Mucosa of gallbladder (tissue), 1 donor: Measurements from ENCODE around the gene OR52A5. TPM values are rescaled to one million over a fixed set of nuclear protein-coding genes. Genes with fewer than 3 reads are reported as not detected.
"Not testable (repeated sequence)": the region's sequence is repeated elsewhere in the genome, so short reads cannot be mapped to it uniquely, and the experiment has no call there.

ENCODE experiments used
- DNase-seq: peaks from one replicate; pipeline ENCODE4 v3.0.0-alpha.2; 2020; ENCODE audit warnings: low spot score
- total RNA-seq: library from RNA; stranded (reverse); gene quantifications from one replicate; pipeline ENCODE4 v1.2.1, GENCODE V29; 2021
- donor health status: DM: no; HTN: no; CAD: no.

The OR52A5 gene
- total RNA-seq = not detected

DNA sequence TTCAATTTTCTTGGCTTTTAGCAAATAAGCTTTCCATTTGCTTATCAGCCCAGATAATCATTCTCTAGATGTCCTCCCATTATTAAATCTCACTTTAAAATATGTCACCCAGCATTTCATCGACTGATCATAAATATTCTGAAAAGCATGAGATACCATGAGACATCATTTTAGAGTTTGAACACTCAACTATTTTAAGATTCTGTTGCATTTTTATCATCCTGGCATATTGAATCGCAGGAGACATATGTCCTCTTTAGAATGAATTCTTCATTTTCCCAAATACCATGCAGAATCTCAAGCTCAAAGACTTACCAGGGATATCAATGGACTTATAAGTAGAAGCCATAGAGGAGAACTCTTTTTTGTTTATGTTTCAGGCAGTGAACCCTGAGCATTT is at the start of gene OR52A5:
Gene OR52A5, minus strand, starts transcription at position 361 of the 400 bp plus-strand sequence. CDS start 5,714 bp downstream, outside the sequence.
- DNase-seq = no peak

GRCh38 chr11:5178046-5178837 is 40.1 kb upstream of the OR52A5 start:
- no peak for DNase-seq

GRCh38 chr11:5174934-5175333 is 36.8 kb upstream of the OR52A5 start:
- DNase-seq = no peak

DNA sequence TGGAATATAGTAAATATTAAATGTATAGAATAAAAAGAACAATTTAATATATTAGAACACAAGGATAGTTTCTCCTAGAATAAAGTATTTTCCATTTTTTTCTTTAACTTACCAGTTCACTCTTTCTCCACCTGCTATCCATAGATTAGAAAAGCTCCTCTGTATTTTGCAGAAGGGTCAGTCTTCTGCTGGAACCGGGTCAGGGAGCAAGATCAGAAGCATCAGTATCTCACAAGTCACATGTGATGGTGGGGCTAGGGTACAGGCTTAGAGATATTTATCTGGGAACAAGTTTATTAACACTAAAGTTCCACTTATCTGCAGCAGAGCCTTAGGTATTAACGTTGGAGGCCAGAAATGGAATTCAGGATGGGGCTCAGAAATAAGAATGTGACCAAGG is 33.7 kb upstream of the OR52A5 start:
- DNase-seq = no peak

GRCh38 chr11:5165898-5166297 is 27.7 kb upstream of the OR52A5 start:
- DNase-seq = not testable (repeated sequence)

- DNase-seq = not testable (repeated sequence)
Measured at GRCh38 chr11:5164807-5165206, 26.7 kb upstream of the OR52A5 start.

- not testable (repeated sequence) for DNase-seq
Measured at GRCh38 chr11:5161045-5161444, 22.9 kb upstream of the OR52A5 start.

GRCh38 chr11:5160217-5160616 is 22.1 kb upstream of the OR52A5 start:
- DNase-seq = not testable (repeated sequence)

DNA sequence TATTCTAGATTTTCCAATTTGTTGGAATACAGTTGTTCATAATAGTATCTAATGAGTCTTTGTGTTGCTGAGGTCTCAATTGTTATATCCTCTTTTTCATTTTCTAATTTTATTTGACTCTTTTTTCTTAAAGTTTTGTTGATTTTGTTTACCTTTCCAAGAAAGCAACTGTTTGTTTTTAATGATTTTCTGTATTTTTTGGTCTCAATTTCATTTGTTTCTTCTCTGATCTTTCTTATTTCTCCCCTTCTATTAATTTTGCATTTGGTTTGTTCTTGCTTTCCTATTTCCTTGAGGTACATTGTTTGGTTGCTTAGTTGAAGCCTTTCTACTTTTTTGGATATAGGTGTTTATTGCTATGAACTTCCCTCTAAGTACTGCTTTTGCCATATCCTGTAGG is 21.6 kb upstream of the OR52A5 start:
- DNase-seq = no peak

DNA sequence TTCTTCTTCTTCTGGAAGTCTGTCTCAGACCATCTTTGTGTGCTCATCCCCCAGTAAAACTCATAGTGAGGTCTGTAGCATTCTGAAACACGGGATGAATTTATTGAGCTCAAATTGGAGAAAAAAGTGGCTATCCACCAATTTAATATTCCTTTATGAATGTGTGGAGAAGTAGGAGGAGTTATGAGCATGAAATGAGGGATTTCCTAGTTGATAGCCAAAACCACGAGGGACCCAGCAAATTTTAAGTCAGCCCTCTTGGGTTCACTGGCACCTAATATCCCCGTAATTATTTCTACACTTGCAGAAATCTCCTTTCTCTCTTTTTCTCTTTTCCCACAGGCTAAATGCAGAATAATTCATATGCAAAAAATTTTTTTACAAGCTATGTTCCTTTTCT is 16.5 kb upstream of the OR52A5 start, which contains the start of gene OR52A1:
Gene OR52A1, minus strand, starts transcription at position 101 of the 400 bp plus-strand sequence. CDS start 2,388 bp downstream, outside the sequence.
- DNase-seq = no peak

- no peak for DNase-seq
Measured at GRCh38 chr11:5153574-5154431, 15.6 kb upstream of the OR52A5 start.

GRCh38 chr11:5151713-5152153 is 13.6 kb upstream of the OR52A5 start:
- no peak for DNase-seq

DNA sequence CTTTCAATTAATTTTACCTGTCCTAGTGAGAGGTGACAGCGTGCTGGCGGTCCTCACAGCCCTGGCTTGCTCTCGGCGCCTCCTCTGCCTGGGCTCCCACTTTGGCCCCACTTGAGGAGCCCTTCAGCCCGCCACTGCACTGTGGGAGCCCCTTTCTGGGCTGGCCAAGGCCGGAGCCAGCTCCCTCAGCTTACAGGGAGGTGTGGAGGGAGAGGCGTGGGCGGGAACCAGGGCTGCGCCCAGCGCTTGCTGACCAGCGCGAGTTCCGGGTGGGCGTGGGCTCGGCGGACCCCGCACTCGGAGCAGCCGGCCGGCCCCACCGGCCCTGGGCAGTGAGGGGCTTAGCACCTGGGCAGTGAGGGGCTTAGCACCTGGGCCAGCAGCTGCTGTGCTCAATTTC is 6.0 kb upstream of the OR52A5 start:
- not testable (repeated sequence) for DNase-seq

GRCh38 chr11:5137014-5137413 is 1.1 kb downstream of the OR52A5 start:
- DNase-seq = no peak

DNA sequence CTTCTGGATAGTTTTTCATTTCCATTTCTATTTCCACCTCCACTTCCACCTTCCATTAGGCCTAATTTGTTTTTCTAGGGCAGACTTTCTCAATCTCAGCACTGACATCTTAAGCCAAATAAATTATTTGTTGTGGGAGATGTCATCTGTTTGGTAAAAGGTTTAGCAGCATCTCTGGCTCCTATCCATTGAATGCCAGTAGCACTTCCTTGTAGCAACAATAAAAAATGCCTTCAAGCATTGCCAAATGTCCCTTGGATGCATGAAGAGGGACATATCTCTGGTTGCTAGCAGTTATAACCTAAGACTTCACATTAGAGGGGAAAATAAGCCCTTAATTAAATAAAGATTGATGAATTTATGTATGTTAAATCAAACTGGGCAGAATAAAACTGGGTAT is 1.9 kb downstream of the OR52A5 start:
- no peak for DNase-seq

DNA sequence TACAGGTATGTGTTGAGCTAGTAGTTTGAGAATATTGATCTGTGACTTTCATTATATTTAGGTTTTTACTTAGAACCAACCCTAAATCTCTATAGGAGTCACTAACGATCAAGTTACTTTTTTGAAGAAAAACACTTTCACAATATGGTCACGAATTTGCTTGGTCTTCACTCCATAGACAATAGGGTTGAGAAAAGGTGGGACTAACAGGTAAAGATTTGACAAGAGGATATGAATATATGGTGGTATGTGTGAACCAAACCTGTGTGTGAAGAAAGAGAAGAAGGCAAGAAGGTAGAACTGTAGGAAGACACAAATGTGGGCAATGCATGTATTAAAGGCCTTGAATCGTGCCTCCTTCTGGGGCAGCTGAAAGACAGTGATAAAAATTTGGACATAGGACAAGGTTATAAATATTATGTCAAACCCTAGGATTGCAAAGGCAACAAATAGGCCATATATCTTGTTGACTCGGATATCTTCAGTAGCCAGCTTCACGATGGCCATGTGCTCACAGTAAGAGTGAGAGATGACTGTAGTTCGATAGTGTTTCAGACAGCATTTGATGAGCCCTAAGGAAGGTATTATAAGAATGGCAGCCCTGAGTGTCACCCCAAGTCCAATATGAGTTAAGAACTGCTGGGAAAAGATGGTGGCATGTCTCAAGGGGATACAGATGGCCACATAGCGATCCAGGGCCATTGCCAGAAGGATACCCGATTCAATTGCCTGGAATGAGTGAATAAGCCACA is 6.4 kb downstream of the OR52A5 start:
- DNase-seq = no peak

DNA sequence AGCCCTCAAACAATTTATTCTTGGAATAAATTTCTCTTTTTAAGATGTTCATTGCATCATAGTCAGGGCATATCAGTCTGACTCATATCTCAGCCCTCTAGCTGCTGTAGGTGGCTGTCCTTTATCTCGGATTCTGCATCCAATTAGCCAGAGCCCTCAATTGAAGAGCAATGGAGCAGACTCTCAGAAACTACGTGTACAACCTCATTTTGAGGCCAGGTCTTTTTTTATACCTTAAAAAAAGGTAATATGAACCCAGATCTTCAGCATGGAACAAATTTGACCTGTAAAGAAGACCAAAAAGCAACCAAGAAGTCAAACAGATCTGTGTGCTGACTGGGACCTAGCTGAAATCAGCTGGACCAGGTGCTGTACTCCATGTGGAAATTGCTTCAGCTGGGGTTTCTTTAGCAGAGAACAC is 8.7 kb downstream of the OR52A5 start:
- DNase-seq = no peak

GRCh38 chr11:5124891-5125620 is 13.1 kb downstream of the OR52A5 start:
- no peak for DNase-seq

GRCh38 chr11:5123802-5124521 is 14.2 kb downstream of the OR52A5 start:
- DNase-seq = peak; percentile 64

DNA sequence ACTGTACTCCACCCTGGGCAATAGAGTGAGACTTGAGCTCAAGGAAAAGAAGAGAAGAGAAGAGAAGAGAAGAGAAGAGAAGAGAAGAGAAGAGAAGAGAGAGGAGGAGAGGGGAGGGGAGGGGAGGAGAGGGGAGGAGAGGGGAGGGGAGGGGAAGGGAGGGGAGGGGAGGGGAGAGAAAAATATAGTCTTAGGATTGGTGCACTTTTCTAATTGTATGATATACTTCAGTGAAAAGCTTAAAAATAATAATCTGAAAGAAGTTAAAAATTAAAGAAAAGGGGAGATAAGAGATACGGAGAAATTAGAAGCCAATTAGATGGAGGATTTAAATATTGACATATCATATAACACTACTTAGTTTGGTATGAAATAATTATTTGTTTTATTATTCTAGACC is 19.3 kb downstream of the OR52A5 start:
- DNase-seq = no peak
